ENCODE measurements around the gene JPT2.

The JPT2 gene

DNA sequence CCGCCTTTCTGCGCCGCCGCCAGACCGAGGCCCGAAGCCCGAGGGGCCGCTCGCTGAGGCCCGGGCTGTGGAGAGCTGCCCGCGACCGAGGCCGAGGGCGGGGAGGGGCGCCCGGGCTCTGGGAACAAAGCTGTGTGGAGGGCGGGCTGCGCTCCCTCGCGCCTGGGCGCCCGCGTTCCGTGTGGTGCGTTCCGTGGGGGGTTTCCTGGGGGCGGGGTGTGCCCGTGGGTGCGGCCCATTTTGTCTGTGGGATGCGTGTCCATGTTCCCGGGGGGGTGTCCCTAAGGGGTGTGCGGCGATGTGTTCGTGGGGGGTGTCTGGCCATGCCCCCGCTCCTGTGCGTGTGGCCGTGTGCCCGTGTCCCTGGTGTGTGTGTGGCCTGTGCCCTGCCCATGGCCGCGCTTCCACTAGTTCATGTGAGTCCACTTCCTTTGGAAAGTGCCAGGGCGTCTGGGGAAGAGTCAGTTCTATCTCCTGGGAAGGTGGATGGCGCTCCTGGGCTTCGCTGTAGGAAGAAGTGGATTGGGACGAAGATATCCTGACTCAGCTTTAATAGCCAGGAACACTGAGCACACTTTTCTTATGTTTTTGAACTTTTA lies 520 bp downstream of the JPT2 start (continued):
- no peak for TF ChIP-seq ZNF571 (tag by site-specific recombination; IDR thresholded peaks at IDR 0.05)
- no peak for TF ChIP-seq ZFP37 (tag by site-specific recombination; IDR thresholded peaks at IDR 0.05)
- TF ChIP-seq, protein P1, sequence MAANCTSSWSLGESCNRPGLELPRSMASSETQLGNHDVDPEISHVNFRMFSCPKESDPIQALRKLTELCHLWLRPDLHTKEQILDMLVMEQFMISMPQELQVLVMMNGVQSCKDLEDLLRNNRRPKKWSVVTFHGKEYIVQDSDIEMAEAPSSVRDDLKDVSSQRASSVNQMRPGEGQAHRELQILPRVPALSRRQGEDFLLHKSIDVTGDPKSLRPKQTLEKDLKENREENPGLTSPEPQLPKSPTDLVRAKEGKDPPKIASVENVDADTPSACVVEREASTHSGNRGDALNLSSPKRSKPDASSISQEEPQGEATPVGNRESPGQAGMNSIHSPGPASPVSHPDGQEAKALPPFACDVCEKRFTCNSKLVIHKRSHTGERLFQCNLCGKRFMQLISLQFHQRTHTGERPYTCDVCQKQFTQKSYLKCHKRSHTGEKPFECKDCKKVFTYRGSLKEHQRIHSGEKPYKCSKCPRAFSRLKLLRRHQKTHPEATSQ (tag by site-specific recombination; IDR thresholded peaks at IDR 0.05): no peak
- TF ChIP-seq, protein P2, sequence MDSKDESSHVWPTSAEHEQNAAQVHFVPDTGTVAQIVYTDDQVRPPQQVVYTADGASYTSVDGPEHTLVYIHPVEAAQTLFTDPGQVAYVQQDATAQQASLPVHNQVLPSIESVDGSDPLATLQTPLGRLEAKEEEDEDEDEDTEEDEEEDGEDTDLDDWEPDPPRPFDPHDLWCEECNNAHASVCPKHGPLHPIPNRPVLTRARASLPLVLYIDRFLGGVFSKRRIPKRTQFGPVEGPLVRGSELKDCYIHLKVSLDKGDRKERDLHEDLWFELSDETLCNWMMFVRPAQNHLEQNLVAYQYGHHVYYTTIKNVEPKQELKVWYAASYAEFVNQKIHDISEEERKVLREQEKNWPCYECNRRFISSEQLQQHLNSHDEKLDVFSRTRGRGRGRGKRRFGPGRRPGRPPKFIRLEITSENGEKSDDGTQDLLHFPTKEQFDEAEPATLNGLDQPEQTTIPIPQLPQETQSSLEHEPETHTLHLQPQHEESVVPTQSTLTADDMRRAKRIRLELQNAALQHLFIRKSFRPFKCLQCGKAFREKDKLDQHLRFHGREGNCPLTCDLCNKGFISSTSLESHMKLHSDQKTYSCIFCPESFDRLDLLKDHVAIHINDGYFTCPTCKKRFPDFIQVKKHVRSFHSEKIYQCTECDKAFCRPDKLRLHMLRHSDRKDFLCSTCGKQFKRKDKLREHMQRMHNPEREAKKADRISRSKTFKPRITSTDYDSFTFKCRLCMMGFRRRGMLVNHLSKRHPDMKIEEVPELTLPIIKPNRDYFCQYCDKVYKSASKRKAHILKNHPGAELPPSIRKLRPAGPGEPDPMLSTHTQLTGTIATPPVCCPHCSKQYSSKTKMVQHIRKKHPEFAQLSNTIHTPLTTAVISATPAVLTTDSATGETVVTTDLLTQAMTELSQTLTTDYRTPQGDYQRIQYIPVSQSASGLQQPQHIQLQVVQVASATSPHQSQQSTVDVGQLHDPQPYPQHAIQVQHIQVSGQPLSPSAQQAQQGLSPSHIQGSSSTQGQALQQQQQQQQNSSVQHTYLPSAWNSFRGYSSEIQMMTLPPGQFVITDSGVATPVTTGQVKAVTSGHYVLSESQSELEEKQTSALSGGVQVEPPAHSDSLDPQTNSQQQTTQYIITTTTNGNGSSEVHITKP (tag by site-specific recombination; IDR thresholded peaks at IDR 0.05): peak; percentile 80
- no peak for TF ChIP-seq ZNF112 (tag by site-specific recombination; IDR thresholded peaks at IDR 0.05)
- 0 out of 2 replicates have a peak, but pooled peaks have one; percentile 8 for TF ChIP-seq KLF8 (tag by site-specific recombination; IDR thresholded peaks at IDR 0.05)
- TF ChIP-seq, protein P3, sequence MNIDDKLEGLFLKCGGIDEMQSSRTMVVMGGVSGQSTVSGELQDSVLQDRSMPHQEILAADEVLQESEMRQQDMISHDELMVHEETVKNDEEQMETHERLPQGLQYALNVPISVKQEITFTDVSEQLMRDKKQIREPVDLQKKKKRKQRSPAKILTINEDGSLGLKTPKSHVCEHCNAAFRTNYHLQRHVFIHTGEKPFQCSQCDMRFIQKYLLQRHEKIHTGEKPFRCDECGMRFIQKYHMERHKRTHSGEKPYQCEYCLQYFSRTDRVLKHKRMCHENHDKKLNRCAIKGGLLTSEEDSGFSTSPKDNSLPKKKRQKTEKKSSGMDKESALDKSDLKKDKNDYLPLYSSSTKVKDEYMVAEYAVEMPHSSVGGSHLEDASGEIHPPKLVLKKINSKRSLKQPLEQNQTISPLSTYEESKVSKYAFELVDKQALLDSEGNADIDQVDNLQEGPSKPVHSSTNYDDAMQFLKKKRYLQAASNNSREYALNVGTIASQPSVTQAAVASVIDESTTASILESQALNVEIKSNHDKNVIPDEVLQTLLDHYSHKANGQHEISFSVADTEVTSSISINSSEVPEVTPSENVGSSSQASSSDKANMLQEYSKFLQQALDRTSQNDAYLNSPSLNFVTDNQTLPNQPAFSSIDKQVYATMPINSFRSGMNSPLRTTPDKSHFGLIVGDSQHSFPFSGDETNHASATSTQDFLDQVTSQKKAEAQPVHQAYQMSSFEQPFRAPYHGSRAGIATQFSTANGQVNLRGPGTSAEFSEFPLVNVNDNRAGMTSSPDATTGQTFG (tag by site-specific recombination; IDR thresholded peaks at IDR 0.05; ENCODE audit: borderline replicate concordance): no peak
- TF ChIP-seq, protein P4, sequence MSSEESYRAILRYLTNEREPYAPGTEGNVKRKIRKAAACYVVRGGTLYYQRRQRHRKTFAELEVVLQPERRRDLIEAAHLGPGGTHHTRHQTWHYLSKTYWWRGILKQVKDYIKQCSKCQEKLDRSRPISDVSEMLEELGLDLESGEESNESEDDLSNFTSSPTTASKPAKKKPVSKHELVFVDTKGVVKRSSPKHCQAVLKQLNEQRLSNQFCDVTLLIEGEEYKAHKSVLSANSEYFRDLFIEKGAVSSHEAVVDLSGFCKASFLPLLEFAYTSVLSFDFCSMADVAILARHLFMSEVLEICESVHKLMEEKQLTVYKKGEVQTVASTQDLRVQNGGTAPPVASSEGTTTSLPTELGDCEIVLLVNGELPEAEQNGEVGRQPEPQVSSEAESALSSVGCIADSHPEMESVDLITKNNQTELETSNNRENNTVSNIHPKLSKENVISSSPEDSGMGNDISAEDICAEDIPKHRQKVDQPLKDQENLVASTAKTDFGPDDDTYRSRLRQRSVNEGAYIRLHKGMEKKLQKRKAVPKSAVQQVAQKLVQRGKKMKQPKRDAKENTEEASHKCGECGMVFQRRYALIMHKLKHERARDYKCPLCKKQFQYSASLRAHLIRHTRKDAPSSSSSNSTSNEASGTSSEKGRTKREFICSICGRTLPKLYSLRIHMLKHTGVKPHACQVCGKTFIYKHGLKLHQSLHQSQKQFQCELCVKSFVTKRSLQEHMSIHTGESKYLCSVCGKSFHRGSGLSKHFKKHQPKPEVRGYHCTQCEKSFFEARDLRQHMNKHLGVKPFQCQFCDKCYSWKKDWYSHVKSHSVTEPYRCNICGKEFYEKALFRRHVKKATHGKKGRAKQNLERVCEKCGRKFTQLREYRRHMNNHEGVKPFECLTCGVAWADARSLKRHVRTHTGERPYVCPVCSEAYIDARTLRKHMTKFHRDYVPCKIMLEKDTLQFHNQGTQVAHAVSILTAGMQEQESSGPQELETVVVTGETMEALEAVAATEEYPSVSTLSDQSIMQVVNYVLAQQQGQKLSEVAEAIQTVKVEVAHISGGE (tag by site-specific recombination; conservative IDR thresholded peaks at IDR 0.05; ENCODE audit: low read depth): peak; percentile 34; the same call in 1 of the 2 replicates
- TF ChIP-seq, protein P5, sequence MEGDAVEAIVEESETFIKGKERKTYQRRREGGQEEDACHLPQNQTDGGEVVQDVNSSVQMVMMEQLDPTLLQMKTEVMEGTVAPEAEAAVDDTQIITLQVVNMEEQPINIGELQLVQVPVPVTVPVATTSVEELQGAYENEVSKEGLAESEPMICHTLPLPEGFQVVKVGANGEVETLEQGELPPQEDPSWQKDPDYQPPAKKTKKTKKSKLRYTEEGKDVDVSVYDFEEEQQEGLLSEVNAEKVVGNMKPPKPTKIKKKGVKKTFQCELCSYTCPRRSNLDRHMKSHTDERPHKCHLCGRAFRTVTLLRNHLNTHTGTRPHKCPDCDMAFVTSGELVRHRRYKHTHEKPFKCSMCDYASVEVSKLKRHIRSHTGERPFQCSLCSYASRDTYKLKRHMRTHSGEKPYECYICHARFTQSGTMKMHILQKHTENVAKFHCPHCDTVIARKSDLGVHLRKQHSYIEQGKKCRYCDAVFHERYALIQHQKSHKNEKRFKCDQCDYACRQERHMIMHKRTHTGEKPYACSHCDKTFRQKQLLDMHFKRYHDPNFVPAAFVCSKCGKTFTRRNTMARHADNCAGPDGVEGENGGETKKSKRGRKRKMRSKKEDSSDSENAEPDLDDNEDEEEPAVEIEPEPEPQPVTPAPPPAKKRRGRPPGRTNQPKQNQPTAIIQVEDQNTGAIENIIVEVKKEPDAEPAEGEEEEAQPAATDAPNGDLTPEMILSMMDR (tag by site-specific recombination; IDR thresholded peaks at IDR 0.05): peak; percentile 38
- TF ChIP-seq MZF1 (tag by site-specific recombination; IDR thresholded peaks at IDR 0.05; ENCODE audit: borderline replicate concordance): no peak
- TF ChIP-seq ZNF146 (tag by site-specific recombination; IDR thresholded peaks at IDR 0.05): no peak
- TF ChIP-seq ZNF530 (tag by site-specific recombination; IDR thresholded peaks at IDR 0.05; ENCODE audit: low read depth): no peak
- TF ChIP-seq ZSCAN23 (tag by site-specific recombination; IDR thresholded peaks at IDR 0.05): no peak
- no peak for TF ChIP-seq ZNF16 (tag by site-specific recombination; IDR thresholded peaks at IDR 0.05; ENCODE audit: low read depth)
- TF ChIP-seq TRIM28 (IDR thresholded peaks at IDR 0.05; ENCODE audit: borderline replicate concordance, low read length): no peak
- TF ChIP-seq ZNF157 (tag by site-specific recombination; IDR thresholded peaks at IDR 0.05): no peak
- TF ChIP-seq SP3 (tag by site-specific recombination; IDR thresholded peaks at IDR 0.05): no peak
- no peak for TF ChIP-seq ZNF433 (tag by site-specific recombination; IDR thresholded peaks at IDR 0.05; ENCODE audit: low read depth)
- TF ChIP-seq, protein P6, sequence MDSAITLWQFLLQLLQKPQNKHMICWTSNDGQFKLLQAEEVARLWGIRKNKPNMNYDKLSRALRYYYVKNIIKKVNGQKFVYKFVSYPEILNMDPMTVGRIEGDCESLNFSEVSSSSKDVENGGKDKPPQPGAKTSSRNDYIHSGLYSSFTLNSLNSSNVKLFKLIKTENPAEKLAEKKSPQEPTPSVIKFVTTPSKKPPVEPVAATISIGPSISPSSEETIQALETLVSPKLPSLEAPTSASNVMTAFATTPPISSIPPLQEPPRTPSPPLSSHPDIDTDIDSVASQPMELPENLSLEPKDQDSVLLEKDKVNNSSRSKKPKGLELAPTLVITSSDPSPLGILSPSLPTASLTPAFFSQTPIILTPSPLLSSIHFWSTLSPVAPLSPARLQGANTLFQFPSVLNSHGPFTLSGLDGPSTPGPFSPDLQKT (IDR thresholded peaks at IDR 0.05; ENCODE audit: borderline replicate concordance, low read depth, low read length): no peak
- TF ChIP-seq ZNF600 (tag by site-specific recombination; IDR thresholded peaks at IDR 0.05): no peak; the same call in 1 of the 2 replicates
- TF ChIP-seq SCRT2 (tag by site-specific recombination; IDR thresholded peaks at IDR 0.05): no peak
- no peak for TF ChIP-seq ZNF10 (tag by site-specific recombination; IDR thresholded peaks at IDR 0.05)
- TF ChIP-seq ZNF2 (tag by site-specific recombination; IDR thresholded peaks at IDR 0.05): peak; percentile 64; the same call in 1 of the 2 replicates
- TF ChIP-seq, protein P7, sequence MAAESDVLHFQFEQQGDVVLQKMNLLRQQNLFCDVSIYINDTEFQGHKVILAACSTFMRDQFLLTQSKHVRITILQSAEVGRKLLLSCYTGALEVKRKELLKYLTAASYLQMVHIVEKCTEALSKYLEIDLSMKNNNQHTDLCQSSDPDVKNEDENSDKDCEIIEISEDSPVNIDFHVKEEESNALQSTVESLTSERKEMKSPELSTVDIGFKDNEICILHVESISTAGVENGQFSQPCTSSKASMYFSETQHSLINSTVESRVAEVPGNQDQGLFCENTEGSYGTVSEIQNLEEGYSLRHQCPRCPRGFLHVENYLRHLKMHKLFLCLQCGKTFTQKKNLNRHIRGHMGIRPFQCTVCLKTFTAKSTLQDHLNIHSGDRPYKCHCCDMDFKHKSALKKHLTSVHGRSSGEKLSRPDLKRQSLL (tag by site-specific recombination; IDR thresholded peaks at IDR 0.05): no peak
- 0 out of 2 replicates have a peak, but pooled peaks have one; percentile 10 for TF ChIP-seq ZEB2 (tag by site-specific recombination; IDR thresholded peaks at IDR 0.05)
